Ovary (tissue), 9 donors: Measurements from ENCODE around the gene DYRK1B. TPM values are rescaled to one million over a fixed set of nuclear protein-coding genes. Genes with fewer than 3 reads are reported as not detected.
"Not testable (repeated sequence)": the region's sequence is repeated elsewhere in the genome, so short reads cannot be mapped to it uniquely, and the experiment has no call there.

Experiments
- DNase-seq, 5 donors: peaks; one replicate each; pipeline ENCODE4 v3.0.0-alpha.2; 2019 to 2020
- H3K27ac ChIP-seq, 2 donors: fragments of 200-600 bp; one replicate each; pipeline versions ENCODE4 v1.5.1 to v1.8.0; 2019 to 2022
- H3K27me3 ChIP-seq: fragments of 200-600 bp; one replicate; pipeline ENCODE4 v1.8.0; 2022
- H3K36me3 ChIP-seq: fragments of 200-600 bp; sonication (generic); one replicate; pipeline ENCODE4 v1.5.1; 2019
- H3K4me1 ChIP-seq: one replicate; pipeline ENCODE4 v1.8.1; 2013; ENCODE audit warnings: mild to moderate bottlenecking, moderate library complexity; ENCODE audit not compliant: insufficient read depth
- H3K4me3 ChIP-seq: fragments of 200-600 bp; sonication (generic); one replicate; pipeline ENCODE4 v1.5.1; 2017
- H3K9me3 ChIP-seq, 2 donors: fragments of 200-600 bp in 1 of 2; sonication (generic) in 1 of 2; one replicate each; pipeline versions ENCODE4 v1.5.1 to v1.8.1; 2013 to 2019; ENCODE audit warnings: mild to moderate bottlenecking in 1 of 2, moderate library complexity in 1 of 2
- EP300 ChIP-seq: sonication (generic); formaldehyde crosslinking; IDR thresholded peaks from one replicate; pipeline ENCODE4 v1.6.1; 2017; ENCODE audit warnings: antibody characterized with exemption
- POLR2A ChIP-seq: fragments of 450-650 bp; IDR thresholded peaks from one replicate; pipeline ENCODE4 v1.6.1; 2017; ENCODE audit warnings: antibody characterized with exemption, mild to moderate bottlenecking, moderate library complexity
- WGBS, 3 donors: extraction: QIAGEN DNeasy Blood & Tissue Kit in 1 of 3; methylation state at CpG; one replicate each; pipeline versions ENCODE4 v1.1.5 to v1.1.7; 2013 to 2017; 5-methylcytosine and 5-hydroxymethylcytosine counted together
- intact Hi-C, 4 donors: fragments of 100-400 bp; cut with DNase I; formaldehyde crosslinking; loops; one replicate each; pipeline versions ENCODE4 v1.11.0 to v1.15.1; 2022 to 2023
- polyA plus RNA-seq, 2 donors: library from polyadenylated mRNA; stranded (reverse); fragments of 200-250 nt in 1 of 2; fragments of 350-450 nt in 1 of 2; fragmentation: Illumina TruSeq in 1 of 2; extraction: RNeasy Lipid Tissue Mini Kit (QIAGEN cat#74804) in 1 of 2; gene quantifications; one replicate each; pipeline ENCODE4 v1.2.3, GENCODE V29; 2013 to 2014
- total RNA-seq, 7 donors: library from RNA; depleted of rRNA in 2 of 7; stranded (reverse); fragments of >200 nt in 2 of 7; fragmentation: NEBNext Ultra II Directional in 3 of 7; extraction: Animal tissue kit (Norgen Biotek cat#: 25700) in 3 of 7; gene quantifications; one replicate each; pipeline versions ENCODE4 v1.1.0 to v1.2.4, GENCODE V29; 2016 to 2023
- TF ChIP-seq, protein P1 (sequence below), 3 donors: fragments of 450-650 bp in 2 of 3; fragments of 200-600 bp in 1 of 3; IDR thresholded peaks; one replicate each; pipeline versions ENCODE4 v1.5.1 to v1.8.0; 2016 to 2022; ENCODE audit warnings: antibody characterized with exemption in 3 of 3, mild to moderate bottlenecking in 1 of 3
- donor health status: DM: no; HTN: no; CAD: no; lungs with moderate emphysema.
- donor health status: DM: no; HTN: no; CAD: no.
- donor health status: Bipolar disorder and iron deficiency.
- donor health status: DM: yes; HTN: yes; CAD: no.
- donor health status: DM: no; HTN: no; CAD: no.
- donor health status: DM: yes; HTN: yes; CAD: no.

The DYRK1B gene
- total and polyA plus RNA-seq, 9 donors, result 10.1 to 31.0 (median 16.2) TPM

GRCh38 chr19:39878398-39878797 is 44.4 kb upstream of the DYRK1B start:
- H3K4me1 ChIP-seq, result no peaks in the 10 kb centered on the region
- 89 to 92% (median 89%) methylated on average over 1 of the region's 1 CpG for WGBS, 3 donors
- intact Hi-C loops, result loop anchor here in 1 of 4 donors (2.0 kb wide), 1 partner anchor 14 kb away; no protein-coding TSS in a partner anchor

GRCh38 chr19:39877982-39878381 is 44.0 kb upstream of the DYRK1B start:
- H3K36me3 ChIP-seq, H3K4me3 ChIP-seq, DNase-seq, H3K4me1 ChIP-seq, H3K27me3 ChIP-seq, H3K27ac ChIP-seq, H3K9me3 ChIP-seq: not testable (repeated sequence)
- intact Hi-C loops, result loop anchor here in 1 of 4 donors (2.0 kb wide), 1 partner anchor 15 kb away; no protein-coding TSS in a partner anchor
- WGBS, 3 donors, result 80 to 81% (median 81%) methylated on average over 15 to 17 of the region's 17 CpGs

More at GRCh38 chr19:39878398-39878797, 44.4 kb upstream of the DYRK1B start:
- no peak for DNase-seq
- Histone ChIP-seq H3K4me3 (no peak overlapping the region), H3K27me3 (no peaks in the 10 kb centered on the region), H3K9me3 (no peaks in the 10 kb centered on the region), H3K36me3 (no peaks in the 10 kb centered on the region), H3K27ac (no peak overlapping the region)
- TF ChIP-seq POLR2A (no peak), EP300 (no peak)
- TF ChIP-seq, protein P1, sequence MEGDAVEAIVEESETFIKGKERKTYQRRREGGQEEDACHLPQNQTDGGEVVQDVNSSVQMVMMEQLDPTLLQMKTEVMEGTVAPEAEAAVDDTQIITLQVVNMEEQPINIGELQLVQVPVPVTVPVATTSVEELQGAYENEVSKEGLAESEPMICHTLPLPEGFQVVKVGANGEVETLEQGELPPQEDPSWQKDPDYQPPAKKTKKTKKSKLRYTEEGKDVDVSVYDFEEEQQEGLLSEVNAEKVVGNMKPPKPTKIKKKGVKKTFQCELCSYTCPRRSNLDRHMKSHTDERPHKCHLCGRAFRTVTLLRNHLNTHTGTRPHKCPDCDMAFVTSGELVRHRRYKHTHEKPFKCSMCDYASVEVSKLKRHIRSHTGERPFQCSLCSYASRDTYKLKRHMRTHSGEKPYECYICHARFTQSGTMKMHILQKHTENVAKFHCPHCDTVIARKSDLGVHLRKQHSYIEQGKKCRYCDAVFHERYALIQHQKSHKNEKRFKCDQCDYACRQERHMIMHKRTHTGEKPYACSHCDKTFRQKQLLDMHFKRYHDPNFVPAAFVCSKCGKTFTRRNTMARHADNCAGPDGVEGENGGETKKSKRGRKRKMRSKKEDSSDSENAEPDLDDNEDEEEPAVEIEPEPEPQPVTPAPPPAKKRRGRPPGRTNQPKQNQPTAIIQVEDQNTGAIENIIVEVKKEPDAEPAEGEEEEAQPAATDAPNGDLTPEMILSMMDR (IDR thresholded peaks at IDR 0.05), result no peak

DNA sequence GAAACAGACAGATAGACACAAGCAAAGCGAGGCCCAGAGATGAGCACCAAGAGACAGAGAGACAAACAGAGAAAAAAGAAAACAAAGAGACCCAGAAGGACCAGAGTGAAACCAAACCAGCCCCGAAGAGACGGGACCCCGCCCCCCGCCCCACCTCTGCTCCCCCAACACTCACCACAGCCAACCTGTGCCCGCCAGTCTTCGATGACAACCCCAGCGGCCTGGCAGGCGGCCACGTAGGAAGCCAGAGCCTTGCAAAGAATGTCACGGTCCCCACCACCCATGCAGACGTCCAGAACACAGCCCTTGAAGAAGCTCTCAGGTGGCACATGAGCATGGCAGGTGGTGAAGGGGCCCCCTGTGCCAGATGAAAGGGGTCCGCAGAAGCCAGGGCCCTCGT is 43.5 kb upstream of the DYRK1B start:
- DNase-seq, H3K4me3 ChIP-seq, H3K27me3 ChIP-seq, H3K36me3 ChIP-seq, H3K4me1 ChIP-seq, H3K27ac ChIP-seq, H3K9me3 ChIP-seq, intact Hi-C loops: not testable (repeated sequence)
- WGBS, 3 donors, result 68 to 78% (median 76%) methylated on average over 5 to 14 of the region's 14 CpGs

- H3K36me3 ChIP-seq, H3K27ac ChIP-seq, H3K9me3 ChIP-seq, H3K4me1 ChIP-seq, intact Hi-C loops, DNase-seq, H3K27me3 ChIP-seq, H3K4me3 ChIP-seq: not testable (repeated sequence)
- WGBS, 3 donors, result 89 to 100% (median 97%) methylated on average over 2 of the region's 11 CpGs
Measured at GRCh38 chr19:39876486-39876885, 42.5 kb upstream of the DYRK1B start.

GRCh38 chr19:39875401-39875864 is 41.5 kb upstream of the DYRK1B start:
- H3K9me3 ChIP-seq, H3K4me3 ChIP-seq, H3K27ac ChIP-seq, H3K27me3 ChIP-seq, H3K4me1 ChIP-seq, intact Hi-C loops, H3K36me3 ChIP-seq: not testable (repeated sequence)
- WGBS, 3 donors, result 17 to 49% (median 24%) methylated on average over 21 to 43 of the region's 43 CpGs
- DNase-seq, result peak in 1 of 5 donors; percentile 43

GRCh38 chr19:39874404-39874803 is 40.4 kb upstream of the DYRK1B start:
- no peak overlapping the region for H3K4me3 ChIP-seq
- H3K9me3 ChIP-seq, result no peaks in the 10 kb centered on the region
- no peaks in the 10 kb centered on the region for H3K27me3 ChIP-seq
- H3K4me1 ChIP-seq, result no peaks in the 10 kb centered on the region
- no peak for TF ChIP-seq EP300
- TF ChIP-seq, protein P1 (IDR thresholded peaks at IDR 0.05), result no peak
- intact Hi-C loops, result no loop called here
- H3K27ac ChIP-seq, result no peak overlapping the region
- 86 to 100% (median 96%) methylated on average over 1 of the region's 1 CpG for WGBS, 3 donors
- DNase-seq, result no peak
- no peaks in the 10 kb centered on the region for H3K36me3 ChIP-seq

DNA sequence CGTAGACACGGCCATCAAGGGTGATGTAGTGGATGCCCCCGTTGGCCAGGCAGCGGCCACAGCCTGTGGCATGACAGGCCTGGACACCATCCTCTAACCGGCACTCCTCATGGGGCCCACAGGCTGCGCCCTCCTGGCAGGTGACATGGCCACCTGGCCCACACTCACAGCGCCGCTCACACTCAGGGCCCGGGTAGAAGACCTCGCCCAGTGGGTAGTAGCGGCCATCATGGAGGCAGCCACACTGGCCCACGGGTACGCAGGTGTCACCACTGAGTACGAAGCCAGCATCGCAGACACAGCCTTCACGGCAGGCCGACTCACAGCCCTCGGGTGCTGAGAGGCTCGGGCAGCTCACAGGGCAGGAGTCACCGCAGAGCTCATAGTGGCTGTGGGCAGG is 39.4 kb upstream of the DYRK1B start:
- Histone ChIP-seq H3K27ac (no peak overlapping the region), H3K27me3 (no peaks in the 10 kb centered on the region), H3K4me3 (no peak overlapping the region), H3K4me1 (no peaks in the 10 kb centered on the region), H3K9me3 (no peaks in the 10 kb centered on the region), H3K36me3 (no peaks in the 10 kb centered on the region)
- 92 to 95% (median 95%) methylated on average over 19 to 20 of the region's 20 CpGs for WGBS, 3 donors
- no peak for DNase-seq
- intact Hi-C loops, result no loop called here
- TF ChIP-seq EP300 (no peak), POLR2A (no peak)
- TF ChIP-seq, protein P1 (IDR thresholded peaks at IDR 0.05), result no peak
